Measurements from ENCODE around the gene ZNF655. TPM values are rescaled to one million over a fixed set of nuclear protein-coding genes. Genes with fewer than 3 reads are reported as not detected.

ZNF655 gene
- total and polyA plus RNA-seq, 8 donors: 33.0 to 162 (median 74.1) TPM

DNA sequence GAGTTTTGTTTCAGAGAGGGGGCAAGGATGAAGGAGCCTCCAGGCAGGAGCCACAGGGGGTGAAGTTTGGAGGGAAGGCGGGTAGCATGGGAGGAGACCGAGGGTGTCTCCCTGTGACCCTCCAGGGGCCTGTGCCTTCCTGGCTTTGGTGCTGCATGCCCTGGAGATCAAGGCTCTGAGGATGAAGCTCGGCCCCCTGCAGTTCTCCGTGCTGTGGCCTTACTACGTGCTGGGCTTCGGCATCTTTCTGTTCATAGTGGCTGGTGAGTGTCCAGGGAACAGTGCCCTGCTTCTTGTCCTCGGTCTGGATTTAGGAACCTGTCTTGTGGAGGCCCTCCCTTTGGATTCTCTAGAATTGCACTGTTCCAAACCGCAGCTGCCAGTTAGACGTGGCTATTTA is 49.1 kb downstream of the ZNF655 start:
- 73 to 83% (median 79%) methylated on average over 5 to 9 of the region's 9 CpGs for WGBS, 5 donors
- DNase-seq: no peak
- TF ChIP-seq EP300 (IDR thresholded peaks at IDR 0.05) (no peak), POLR2AphosphoS5 (IDR thresholded peaks at IDR 0.05) (no peak), POLR2A (IDR thresholded peaks at IDR 0.05) (no peak)
- TF ChIP-seq, protein P1, sequence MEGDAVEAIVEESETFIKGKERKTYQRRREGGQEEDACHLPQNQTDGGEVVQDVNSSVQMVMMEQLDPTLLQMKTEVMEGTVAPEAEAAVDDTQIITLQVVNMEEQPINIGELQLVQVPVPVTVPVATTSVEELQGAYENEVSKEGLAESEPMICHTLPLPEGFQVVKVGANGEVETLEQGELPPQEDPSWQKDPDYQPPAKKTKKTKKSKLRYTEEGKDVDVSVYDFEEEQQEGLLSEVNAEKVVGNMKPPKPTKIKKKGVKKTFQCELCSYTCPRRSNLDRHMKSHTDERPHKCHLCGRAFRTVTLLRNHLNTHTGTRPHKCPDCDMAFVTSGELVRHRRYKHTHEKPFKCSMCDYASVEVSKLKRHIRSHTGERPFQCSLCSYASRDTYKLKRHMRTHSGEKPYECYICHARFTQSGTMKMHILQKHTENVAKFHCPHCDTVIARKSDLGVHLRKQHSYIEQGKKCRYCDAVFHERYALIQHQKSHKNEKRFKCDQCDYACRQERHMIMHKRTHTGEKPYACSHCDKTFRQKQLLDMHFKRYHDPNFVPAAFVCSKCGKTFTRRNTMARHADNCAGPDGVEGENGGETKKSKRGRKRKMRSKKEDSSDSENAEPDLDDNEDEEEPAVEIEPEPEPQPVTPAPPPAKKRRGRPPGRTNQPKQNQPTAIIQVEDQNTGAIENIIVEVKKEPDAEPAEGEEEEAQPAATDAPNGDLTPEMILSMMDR (IDR thresholded peaks at IDR 0.05): no peak
- intact Hi-C loops (cut with DNase I; ENCODE audit: low total_unique reads): no loop called here
- no peaks in the 10 kb centered on the region for H3K9me3 ChIP-seq
- peaks cover 0 to 12% (median 0%) of the 10 kb centered on the region in 3 donors for H3K27me3 ChIP-seq
- H3K36me3 ChIP-seq: no peaks in the 10 kb centered on the region
- H3K4me1 ChIP-seq: no peaks in the 10 kb centered on the region
- no peak overlapping the region for H3K27ac ChIP-seq
- no peak overlapping the region for H3K4me3 ChIP-seq

DNA sequence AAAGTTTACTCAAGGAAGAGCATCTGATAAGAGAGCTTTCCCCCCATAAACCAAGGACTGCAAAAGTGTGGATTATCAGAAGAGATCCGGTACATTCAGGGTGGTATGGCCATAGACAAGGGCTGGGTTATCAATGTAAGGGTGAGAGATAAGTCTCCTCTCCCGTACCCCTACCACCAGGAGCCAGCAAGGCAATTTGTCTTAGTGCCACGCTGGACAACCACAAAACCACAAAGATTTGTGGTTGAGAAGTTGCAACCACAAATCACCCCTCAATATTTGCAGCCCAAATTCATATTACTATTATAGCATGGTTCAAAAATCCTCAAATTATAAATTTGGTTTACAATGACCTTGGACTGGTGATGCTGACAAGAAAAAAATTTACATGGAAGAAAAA is 56.1 kb downstream of the ZNF655 start:
- 56 to 73% (median 68%) methylated on average over 3 of the region's 3 CpGs for WGBS, 5 donors
- H3K36me3 ChIP-seq: peaks cover 5 to 15% (median 12%) of the 10 kb centered on the region in 4 donors
- DNase-seq: no peak
- no peak overlapping the region for H3K4me3 ChIP-seq
- H3K9me3 ChIP-seq: no peaks in the 10 kb centered on the region
- TF ChIP-seq POLR2A (IDR thresholded peaks at IDR 0.05) (no peak), POLR2AphosphoS5 (IDR thresholded peaks at IDR 0.05) (no peak), EP300 (IDR thresholded peaks at IDR 0.05) (no peak)
- TF ChIP-seq, protein P1 (IDR thresholded peaks at IDR 0.05): no peak
- no peaks in the 10 kb centered on the region for H3K27me3 ChIP-seq
- intact Hi-C loops (cut with DNase I; ENCODE audit: low total_unique reads): no loop called here
- H3K27ac ChIP-seq: no peak overlapping the region
- H3K4me1 ChIP-seq: peaks cover 8 to 27% (median 18%) of the 10 kb centered on the region in 4 donors

DNA sequence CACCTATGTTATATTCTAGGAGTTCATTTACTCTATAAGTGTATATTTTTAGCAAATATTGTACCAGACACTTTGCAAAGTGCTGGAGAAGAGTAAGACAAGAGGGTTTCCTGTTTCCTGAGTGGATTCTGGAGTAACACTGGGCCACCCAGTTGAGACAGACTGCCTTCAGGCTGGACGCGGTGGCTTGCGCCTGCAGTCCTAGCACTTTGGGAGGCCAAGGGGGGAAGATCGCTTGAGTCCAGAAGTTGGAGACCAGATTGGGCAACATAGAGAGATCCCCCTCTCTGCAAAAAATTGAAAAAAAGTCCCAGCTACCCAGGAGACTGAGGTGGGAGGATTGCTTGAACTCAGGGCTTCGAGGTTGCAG is 57.5 kb downstream of the ZNF655 start:
- Histone ChIP-seq H3K4me1 (peaks cover 8 to 27% (median 18%) of the 10 kb centered on the region in 4 donors), H3K27ac (peak overlapping the region in 4 of 5 donors; percentile 84 to 89 (median 88)), H3K4me3 (peak overlapping the region; percentile 83 to 97 (median 94)), H3K36me3 (peaks cover 20 to 30% (median 27%) of the 10 kb centered on the region in 4 donors), H3K27me3 (no peaks in the 10 kb centered on the region), H3K9me3 (no peaks in the 10 kb centered on the region)
- no peak for DNase-seq
- intact Hi-C loops (cut with DNase I; ENCODE audit: low total_unique reads): no loop called here
- 86 to 96% (median 90%) methylated on average over 5 of the region's 5 CpGs for WGBS, 5 donors
- no peak for TF ChIP-seq POLR2AphosphoS5 (IDR thresholded peaks at IDR 0.05)
- no peak for TF ChIP-seq EP300 (IDR thresholded peaks at IDR 0.05)
- TF ChIP-seq, protein P1 (IDR thresholded peaks at IDR 0.05): no peak
- TF ChIP-seq POLR2A (IDR thresholded peaks at IDR 0.05): no peak

DNA sequence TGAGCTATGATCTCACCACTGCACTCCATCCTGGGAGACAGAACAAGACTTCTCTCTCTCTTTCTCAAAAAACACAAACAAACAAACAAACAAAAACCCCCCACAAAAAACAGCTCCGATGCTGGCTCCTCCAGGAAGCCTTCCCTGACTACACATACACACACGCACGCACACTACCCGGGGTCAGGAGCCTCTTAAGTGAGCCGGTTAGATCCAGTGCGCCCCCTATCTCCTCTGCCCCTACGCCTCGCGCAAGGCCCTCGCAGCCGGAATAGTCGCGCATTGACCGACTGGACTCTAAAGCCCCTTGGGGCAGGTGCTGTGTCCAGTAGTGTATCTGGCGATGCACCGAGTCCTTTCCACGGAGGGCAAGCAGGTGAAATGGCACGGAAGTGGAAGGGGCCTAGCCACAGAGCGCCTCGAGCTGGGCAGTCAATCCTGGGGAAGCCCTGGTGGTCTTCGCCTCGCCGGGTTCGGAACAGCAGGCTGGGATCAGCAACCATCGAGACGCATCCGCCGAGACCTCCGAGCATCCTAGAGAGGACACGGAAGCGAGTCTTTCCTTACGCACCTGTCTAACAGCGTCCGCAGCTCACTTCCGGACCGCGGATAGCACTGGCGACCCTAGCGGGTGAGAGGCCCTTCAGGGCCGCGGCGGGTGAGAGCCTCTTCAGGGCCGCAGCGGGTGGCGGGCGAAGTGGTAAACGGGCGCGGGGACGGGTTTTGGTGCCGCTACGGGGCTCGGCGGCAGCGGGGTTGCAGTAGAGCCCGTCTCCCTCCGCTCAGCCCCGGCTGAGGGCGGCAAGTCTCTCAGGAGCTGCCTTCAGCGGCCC is 58.1 kb downstream of the ZNF655 start, which contains the start of gene ZSCAN25:
TSS of gene ZSCAN25 (plus strand) at position 588 of the 833 bp plus-strand sequence. CDS start 2,661 bp downstream, outside the sequence.
- WGBS, 5 donors: 0 to 1% (median 1%) methylated on average over 19 to 60 of the region's 60 CpGs
- Histone ChIP-seq H3K4me1 (peaks cover 8 to 27% (median 18%) of the 10 kb centered on the region in 4 donors), H3K9me3 (no peaks in the 10 kb centered on the region), H3K27me3 (no peaks in the 10 kb centered on the region), H3K27ac (peak within 1 kb of the TSS; percentile 83 to 89 (median 87)), H3K36me3 (peaks cover 26 to 36% (median 33%) of the 10 kb centered on the region in 4 donors), H3K4me3 (peak within 1 kb of the TSS; percentile 83 to 97 (median 94))
- TF ChIP-seq, protein P1 (IDR thresholded peaks at IDR 0.05): peak in 3 of 7 experiments; percentile 7 to 42 (median 27)
- TF ChIP-seq POLR2A (IDR thresholded peaks at IDR 0.05) (no peak), POLR2AphosphoS5 (IDR thresholded peaks at IDR 0.05) (peak; percentile 59 to 92 (median 81)), EP300 (IDR thresholded peaks at IDR 0.05) (no peak)
- peak; percentile 87 to 97 for DNase-seq
- intact Hi-C loops (cut with DNase I; ENCODE audit: low total_unique reads): no loop called here
